Tibial artery (tissue), 4 donors: ENCODE measurements around the gene MITD1.
A peak's percentile ranks its signal among the peaks of the same experiment; 100 is the strongest.

ENCODE experiments used
- DNase-seq, 2 donors: peaks; one replicate each; pipeline ENCODE4 v3.0.0-alpha.2; 2019
- H3K27ac ChIP-seq, 2 donors: fragments of 200-600 bp; sonication (generic) in 1 of 2; 1 replicate in 1 of 2; 2 replicates in 1 of 2; pipeline ENCODE4 v1.5.1; 2018 to 2019; ENCODE audit warnings: mild to moderate bottlenecking in 1 of 2
- H3K27me3 ChIP-seq, 2 donors: fragments of 200-600 bp; sonication (generic) in 1 of 2; one replicate each; pipeline versions ENCODE4 v1.5.1 to v1.6.0; 2016 to 2019
- H3K36me3 ChIP-seq, 3 donors: fragments of 200-600 bp; sonication (generic) in 2 of 3; one replicate each; pipeline ENCODE4 v1.5.1; 2016 to 2019; ENCODE audit warnings: mild to moderate bottlenecking in 2 of 3
- H3K4me1 ChIP-seq, 4 donors: fragments of 200-600 bp; sonication (generic) in 2 of 4; 1 replicate in 3 of 4; 2 replicates in 1 of 4; pipeline ENCODE4 v1.5.1; 2016 to 2019
- H3K4me3 ChIP-seq, 2 donors: fragments of 200-600 bp; sonication (generic) in 1 of 2; 1 replicate in 1 of 2; 2 replicates in 1 of 2; pipeline ENCODE4 v1.5.1; 2018 to 2019; ENCODE audit warnings: mild to moderate bottlenecking in 2 of 2
- H3K9me3 ChIP-seq, 3 donors: fragments of 200-600 bp; sonication (generic) in 1 of 3; one replicate each; pipeline ENCODE4 v1.5.1; 2016 to 2019
- intact Hi-C: fragments of 100-400 bp; cut with DNase I; formaldehyde crosslinking; loops from one replicate; pipeline ENCODE4 v1.15.0; 2023; ENCODE audit warnings: low total_unique reads
- TF ChIP-seq, protein P1 (sequence below), 2 experiments: fragments of 200-600 bp in 1 of 2; fragments of 450-650 bp in 1 of 2; IDR thresholded peaks; one replicate each; pipeline ENCODE4 v1.5.1; 2017 to 2019; ENCODE audit warnings: antibody characterized with exemption in 2 of 2, mild to moderate bottlenecking in 1 of 2, moderate library complexity in 1 of 2

Gene MITD1

DNA sequence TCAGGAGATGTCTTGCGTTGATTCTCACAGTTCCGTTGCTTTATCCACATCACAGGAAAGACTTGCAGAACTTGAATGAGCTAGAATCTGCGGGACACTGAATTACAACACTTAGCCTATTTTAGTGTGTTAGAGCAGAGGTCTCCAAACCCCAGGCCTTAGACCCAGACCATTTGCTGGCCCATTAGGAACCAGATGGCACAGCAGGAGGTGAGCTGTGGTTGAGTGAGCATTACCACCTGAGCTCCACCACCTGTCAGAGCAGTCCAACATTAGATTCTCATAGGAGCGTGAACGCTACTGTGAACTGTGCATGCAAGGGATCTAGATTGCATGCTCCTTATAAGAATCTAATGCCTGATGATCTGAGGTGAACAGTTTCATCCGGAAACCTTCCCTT is 4.0 kb upstream of the MITD1 start:
- H3K9me3 ChIP-seq: no peaks in the 10 kb centered on the region
- no peak for DNase-seq
- no peak overlapping the region for H3K27ac ChIP-seq
- H3K36me3 ChIP-seq: peaks cover 5 to 34% (median 6%) of the 10 kb centered on the region in 3 donors
- no peak overlapping the region for H3K4me3 ChIP-seq
- H3K27me3 ChIP-seq: no peaks in the 10 kb centered on the region
- peaks cover 0 to 25% (median 17%) of the 10 kb centered on the region in 4 donors for H3K4me1 ChIP-seq
- intact Hi-C loops: loop anchor here (5.0 to 10.0 kb wide), 2 partner anchors 43 to 150 kb away; partner anchors contain the start of genes C2orf15, EIF5B and TXNDC9
- TF ChIP-seq, protein P1, sequence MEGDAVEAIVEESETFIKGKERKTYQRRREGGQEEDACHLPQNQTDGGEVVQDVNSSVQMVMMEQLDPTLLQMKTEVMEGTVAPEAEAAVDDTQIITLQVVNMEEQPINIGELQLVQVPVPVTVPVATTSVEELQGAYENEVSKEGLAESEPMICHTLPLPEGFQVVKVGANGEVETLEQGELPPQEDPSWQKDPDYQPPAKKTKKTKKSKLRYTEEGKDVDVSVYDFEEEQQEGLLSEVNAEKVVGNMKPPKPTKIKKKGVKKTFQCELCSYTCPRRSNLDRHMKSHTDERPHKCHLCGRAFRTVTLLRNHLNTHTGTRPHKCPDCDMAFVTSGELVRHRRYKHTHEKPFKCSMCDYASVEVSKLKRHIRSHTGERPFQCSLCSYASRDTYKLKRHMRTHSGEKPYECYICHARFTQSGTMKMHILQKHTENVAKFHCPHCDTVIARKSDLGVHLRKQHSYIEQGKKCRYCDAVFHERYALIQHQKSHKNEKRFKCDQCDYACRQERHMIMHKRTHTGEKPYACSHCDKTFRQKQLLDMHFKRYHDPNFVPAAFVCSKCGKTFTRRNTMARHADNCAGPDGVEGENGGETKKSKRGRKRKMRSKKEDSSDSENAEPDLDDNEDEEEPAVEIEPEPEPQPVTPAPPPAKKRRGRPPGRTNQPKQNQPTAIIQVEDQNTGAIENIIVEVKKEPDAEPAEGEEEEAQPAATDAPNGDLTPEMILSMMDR (IDR thresholded peaks at IDR 0.05): no peak

DNA sequence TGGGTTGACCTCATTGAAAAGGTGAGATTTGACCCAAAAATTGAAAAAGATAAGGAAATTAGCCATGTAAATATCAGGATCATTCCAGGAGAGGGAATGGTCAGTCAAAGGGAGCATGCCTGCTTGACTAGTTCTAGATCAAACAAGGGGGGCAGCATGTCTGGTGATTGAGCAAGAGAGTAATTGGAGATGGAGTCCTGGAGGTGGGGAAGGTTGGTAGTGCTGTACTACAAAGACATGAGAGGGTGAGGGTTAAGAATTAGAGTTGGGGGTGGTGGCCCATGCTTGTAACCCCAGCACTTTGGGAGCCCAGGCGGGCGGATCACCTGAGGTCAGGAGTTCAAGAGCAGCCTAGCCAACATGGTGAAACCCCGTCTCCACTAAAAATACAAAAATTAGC is 2.2 kb upstream of the MITD1 start:
- Histone ChIP-seq H3K36me3 (peaks cover 0 to 16% (median 0%) of the 10 kb centered on the region in 3 donors), H3K9me3 (no peaks in the 10 kb centered on the region), H3K27me3 (no peaks in the 10 kb centered on the region), H3K27ac (no peak overlapping the region), H3K4me3 (no peak overlapping the region), H3K4me1 (peaks cover 0 to 35% (median 26%) of the 10 kb centered on the region in 4 donors)
- intact Hi-C loops: loop anchor here (5.0 to 10.0 kb wide), 2 partner anchors 41 to 152 kb away; partner anchors contain the start of genes C2orf15, EIF5B and TXNDC9
- DNase-seq: no peak
- TF ChIP-seq, protein P1 (IDR thresholded peaks at IDR 0.05): no peak

DNA sequence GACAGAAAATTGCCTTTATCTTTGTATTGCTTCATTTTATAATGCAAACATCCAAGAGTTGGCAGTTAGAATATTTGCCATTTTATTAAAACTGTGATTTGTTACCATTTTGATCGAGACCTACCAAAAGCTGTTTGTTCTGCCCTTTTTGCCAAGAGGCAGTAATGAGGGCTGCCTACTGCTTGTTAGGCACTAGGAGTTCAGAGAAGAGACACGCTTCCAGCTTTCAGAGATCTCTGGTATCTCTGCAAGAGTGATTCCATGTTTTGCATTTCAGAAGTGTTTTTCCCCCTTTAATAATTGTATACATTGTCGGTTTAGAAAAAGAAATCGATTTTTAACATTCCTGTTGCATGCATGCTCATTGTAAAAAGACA is 754 bp upstream of the MITD1 start:
- DNase-seq: no peak
- H3K4me1 ChIP-seq: peaks cover 0 to 35% (median 26%) of the 10 kb centered on the region in 4 donors

DNA sequence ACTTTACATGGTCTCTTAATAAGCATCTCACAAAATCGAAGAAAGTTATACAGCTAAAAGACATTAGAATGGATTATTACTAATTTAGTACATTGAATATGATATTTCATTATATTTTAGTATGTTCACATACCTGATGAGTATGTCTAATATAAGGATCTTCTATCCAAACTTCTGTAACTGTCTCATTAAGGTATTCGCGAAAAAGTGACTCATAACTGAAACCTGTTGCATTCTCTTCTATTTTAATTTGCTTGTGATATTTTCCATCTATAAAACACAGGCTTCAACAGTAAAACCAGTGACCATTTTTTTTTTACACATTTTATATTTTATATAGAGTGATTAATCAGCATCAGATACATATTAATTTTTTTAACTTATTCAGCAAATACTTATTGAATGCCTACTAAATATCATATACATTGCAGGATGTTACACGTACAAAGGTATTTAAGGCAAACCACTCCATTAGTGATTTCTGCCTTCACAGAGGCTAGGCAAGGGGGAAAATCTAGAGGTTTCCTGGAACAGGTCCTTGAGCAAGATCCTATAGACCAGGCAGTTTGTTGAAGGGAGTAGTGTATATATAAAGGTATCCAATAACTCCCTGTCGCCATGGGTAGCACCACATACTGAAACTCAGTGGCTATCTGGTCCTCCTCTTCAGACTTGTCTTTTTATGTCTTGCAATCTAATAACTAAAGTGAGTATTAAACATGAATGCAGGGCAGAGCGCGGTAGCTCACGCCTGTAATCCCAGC is 9.3 kb downstream of the MITD1 start:
- Histone ChIP-seq H3K4me1 (no peaks in the 10 kb centered on the region), H3K27ac (no peak overlapping the region), H3K36me3 (peaks cover 39 to 53% (median 51%) of the 10 kb centered on the region in 3 donors), H3K4me3 (no peak overlapping the region), H3K9me3 (no peaks in the 10 kb centered on the region), H3K27me3 (no peaks in the 10 kb centered on the region)
- intact Hi-C loops: no loop called here
- DNase-seq: no peak
- TF ChIP-seq, protein P1 (IDR thresholded peaks at IDR 0.05): no peak

More for the DNA sequence above, 754 bp upstream of the MITD1 start:
- TF ChIP-seq, protein P1 (IDR thresholded peaks at IDR 0.05): no peak
- intact Hi-C loops: loop anchor here (5.0 to 10.0 kb wide), 2 partner anchors 39 to 153 kb away; partner anchors contain the start of genes C2orf15, EIF5B and TXNDC9
- no peaks in the 10 kb centered on the region for H3K27me3 ChIP-seq
- peaks cover 0 to 2% (median 0%) of the 10 kb centered on the region in 3 donors for H3K36me3 ChIP-seq
- peak overlapping the region; percentile 69 to 78 for H3K27ac ChIP-seq
- no peaks in the 10 kb centered on the region for H3K9me3 ChIP-seq
- peak overlapping the region; percentile 71 to 91 for H3K4me3 ChIP-seq

DNA sequence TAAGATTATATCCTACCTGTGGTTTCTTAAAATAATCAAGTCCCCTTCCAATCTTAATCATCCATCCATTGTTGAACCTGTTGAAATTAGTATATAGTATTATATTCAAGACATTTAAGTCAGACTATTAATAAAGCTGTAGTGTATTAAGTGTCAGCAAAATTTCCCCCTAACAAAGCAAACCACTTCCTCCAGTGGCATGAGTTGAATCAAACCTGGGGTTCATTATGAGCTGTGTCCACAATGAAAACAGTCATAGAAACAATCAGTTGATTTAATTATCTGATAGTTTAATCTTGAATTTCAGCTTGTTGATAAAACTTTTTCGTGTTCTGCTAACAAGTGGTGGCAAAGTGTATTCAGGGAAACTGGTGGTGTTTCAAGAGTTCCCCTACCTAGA is 11.3 kb downstream of the MITD1 start:
- no peak overlapping the region for H3K4me3 ChIP-seq
- H3K4me1 ChIP-seq: no peaks in the 10 kb centered on the region
- peaks cover 45 to 64% (median 51%) of the 10 kb centered on the region in 3 donors for H3K36me3 ChIP-seq
- no peak overlapping the region for H3K27ac ChIP-seq
- H3K27me3 ChIP-seq: no peaks in the 10 kb centered on the region
- intact Hi-C loops: no loop called here
- TF ChIP-seq, protein P1 (IDR thresholded peaks at IDR 0.05): no peak
- no peaks in the 10 kb centered on the region for H3K9me3 ChIP-seq
- DNase-seq: no peak
